VCaP (cell line): ENCODE results near the gene SELENOM.

Experiments
- H3K27ac ChIP-seq: fragments of 450-650 bp; 2 replicates; pipeline ENCODE4 v1.5.1; 2017
- CTCF ChIP-seq: fragments of 450-650 bp; conservative IDR thresholded peaks from 2 replicates; pipeline ENCODE4 v1.5.1; 2017; ENCODE audit warnings: mild to moderate bottlenecking, moderate library complexity

SELENOM gene, protein sequence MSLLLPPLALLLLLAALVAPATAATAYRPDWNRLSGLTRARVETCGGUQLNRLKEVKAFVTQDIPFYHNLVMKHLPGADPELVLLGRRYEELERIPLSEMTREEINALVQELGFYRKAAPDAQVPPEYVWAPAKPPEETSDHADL

GRCh38 chr22:31107178-31107893, at the start of gene SELENOM:
TSS of gene SELENOM (minus strand) at chr22:31107568. CDS start at chr22:31107505, 63 bp downstream.
- TF ChIP-seq CTCF = peak; percentile 94

GRCh38 chr22:31155422-31155821, 48.1 kb upstream of the SELENOM start:
- no peak overlapping the region for H3K27ac ChIP-seq
- no peak for TF ChIP-seq CTCF

More at GRCh38 chr22:31107178-31107893, at the start of gene SELENOM:
- peak within 1 kb of the TSS; percentile 61; the same call in 1 of the 2 replicates for H3K27ac ChIP-seq

GRCh38 chr22:31154975-31155374, 47.6 kb upstream of the SELENOM start:
- no peak overlapping the region for H3K27ac ChIP-seq
- no peak for TF ChIP-seq CTCF

DNA sequence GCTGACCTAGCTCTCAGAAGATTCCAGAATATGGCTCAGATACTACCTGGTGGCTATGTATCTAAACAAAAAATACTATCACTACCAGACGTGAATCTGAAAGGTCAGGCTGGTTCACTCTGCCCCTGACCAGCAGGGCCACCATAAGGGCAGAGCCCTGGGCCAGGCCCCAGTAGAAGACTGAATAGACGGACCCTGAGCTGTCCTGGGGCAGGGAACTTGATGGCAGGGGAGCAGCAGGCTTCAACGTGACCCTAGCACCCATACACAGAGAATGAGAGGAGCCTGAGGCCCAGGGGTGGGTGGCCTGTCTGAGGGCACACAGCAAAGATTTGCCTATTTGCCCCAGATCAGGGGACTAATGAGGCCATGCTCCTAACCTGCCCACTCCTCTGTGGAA, 46.0 kb upstream of the SELENOM start:
- TF ChIP-seq CTCF = no peak
- no peak overlapping the region for H3K27ac ChIP-seq

DNA sequence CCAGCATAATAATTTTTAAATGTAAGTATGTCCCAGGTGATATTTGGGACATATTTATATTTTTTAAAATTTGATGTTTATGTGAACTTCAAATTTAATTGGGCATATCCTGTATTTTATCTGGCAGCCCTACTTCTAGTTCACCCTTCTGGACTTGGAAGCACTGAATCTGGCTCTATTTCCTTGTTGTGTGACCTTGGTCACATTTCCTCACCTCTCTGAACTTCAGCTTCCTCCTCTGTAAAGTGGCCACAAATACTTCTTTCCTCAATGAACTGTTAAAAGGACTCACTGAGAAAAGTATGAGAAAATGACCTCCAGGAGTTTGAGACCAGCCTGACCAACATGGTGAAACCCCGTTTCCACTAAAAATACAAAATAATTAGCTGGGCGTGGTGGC, 44.5 kb upstream of the SELENOM start:
- no peak overlapping the region for H3K27ac ChIP-seq
- TF ChIP-seq CTCF = no peak

DNA sequence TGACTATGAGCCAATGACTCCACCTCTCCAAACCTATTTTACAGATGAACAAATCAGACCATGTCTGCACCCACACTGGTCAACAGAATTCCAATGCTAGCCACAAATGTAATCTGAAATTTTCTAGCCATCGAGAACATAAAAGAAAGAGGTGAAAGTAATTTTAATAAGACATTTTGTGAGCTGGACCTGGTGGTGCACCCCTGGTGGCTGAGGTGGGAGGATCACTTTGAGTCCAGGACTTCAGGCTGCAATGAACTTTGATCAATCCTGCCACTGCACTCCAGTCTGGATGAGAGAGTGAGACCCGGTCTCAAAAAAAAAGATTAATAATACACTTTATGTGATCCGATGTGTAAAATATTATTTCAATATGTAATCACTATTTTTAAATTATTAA, 43.2 kb upstream of the SELENOM start:
- peak; percentile 64 for TF ChIP-seq CTCF
- no peak overlapping the region for H3K27ac ChIP-seq

DNA sequence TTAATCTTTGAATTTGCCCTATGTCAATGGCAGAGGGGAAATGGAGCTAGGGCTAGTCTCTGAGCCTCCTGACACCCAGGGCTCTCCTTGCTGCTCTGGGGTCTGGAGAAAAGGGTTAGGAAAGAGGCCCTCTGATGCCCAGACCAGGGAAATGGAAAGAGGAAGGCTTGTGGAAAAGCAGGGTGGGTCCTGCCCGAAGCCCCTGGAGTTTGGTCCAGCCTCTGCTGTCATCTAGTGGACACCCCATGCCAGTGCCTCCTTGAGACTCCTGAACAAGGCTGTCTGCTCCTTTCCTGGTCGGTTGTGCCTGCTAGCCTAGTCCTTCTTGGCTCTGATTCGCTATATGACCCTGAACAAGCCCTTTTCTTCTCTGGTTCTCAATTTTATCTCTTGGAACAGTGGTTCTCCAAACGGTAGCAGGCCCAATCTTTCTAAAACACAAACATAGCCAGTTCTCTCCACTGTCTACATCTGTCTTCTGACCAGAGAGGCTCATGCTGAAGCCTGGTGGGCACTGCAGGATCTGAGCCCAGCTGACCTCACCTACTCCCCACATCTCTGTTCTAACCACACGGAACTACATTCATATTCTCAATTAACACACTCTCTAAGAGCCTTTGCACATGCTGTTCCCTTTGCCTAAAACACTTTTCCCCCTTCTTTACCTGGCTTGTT, 41.7 kb upstream of the SELENOM start:
- H3K27ac ChIP-seq = peak overlapping the region; percentile 57
- TF ChIP-seq CTCF = peak; percentile 96
